Esophagus squamous epithelium (tissue), 5 donors: ENCODE results near the gene TSN. TPM values are rescaled to one million over a fixed set of nuclear protein-coding genes. Genes with fewer than 3 reads are reported as not detected.

Experiments used
- DNase-seq: peaks from one replicate; lab custom pipeline; 2025; lab: John Stamatoyannopoulos, UW
- H3K27ac ChIP-seq, 4 donors: fragments of 200-600 bp; sonication (generic); one replicate each; pipeline ENCODE4 v1.5.1; 2016 to 2019; ENCODE audit warnings: mild to moderate bottlenecking in 1 of 4
- H3K27me3 ChIP-seq, 4 donors: fragments of 200-600 bp; sonication (generic); 1 replicate in 3 of 4; 2 replicates in 1 of 4; pipeline versions ENCODE4 v1.5.1 to v1.6.0; 2017 to 2021; ENCODE audit warnings: antibody characterized with exemption in 1 of 4
- H3K36me3 ChIP-seq, 3 donors: fragments of 200-600 bp; sonication (generic); one replicate each; pipeline ENCODE4 v1.5.1; 2016 to 2019
- H3K4me1 ChIP-seq, 3 donors: fragments of 200-600 bp; sonication (generic); one replicate each; pipeline ENCODE4 v1.5.1; 2017 to 2019
- H3K4me3 ChIP-seq, 4 donors: fragments of 200-600 bp; sonication (generic); 1 replicate in 3 of 4; 2 replicates in 1 of 4; pipeline ENCODE4 v1.5.1; 2016 to 2019; ENCODE audit warnings: mild to moderate bottlenecking in 2 of 4, moderate library complexity in 1 of 4
- H3K9me3 ChIP-seq, 3 donors: fragments of 200-600 bp; sonication (generic); one replicate each; pipeline ENCODE4 v1.5.1; 2016 to 2019
- POLR2A ChIP-seq, 4 donors: fragments of 450-650 bp; IDR thresholded peaks; one replicate each; pipeline ENCODE4 v1.6.1; 2017; ENCODE audit warnings: antibody characterized with exemption in 4 of 4, mild to moderate bottlenecking in 4 of 4, moderate library complexity in 3 of 4
- WGBS, 2 donors: methylation state at CpG; one replicate each; pipeline ENCODE4 v1.1.5; 2018; 5-methylcytosine and 5-hydroxymethylcytosine counted together
- intact Hi-C: fragments of 100-400 bp; cut with DNase I; formaldehyde crosslinking; loops from one replicate; pipeline ENCODE4 v1.15.0; 2022
- total RNA-seq, 4 donors: library from RNA; depleted of rRNA; stranded (reverse); fragments of >200 nt; gene quantifications; one replicate each; pipeline ENCODE4 v1.1.0, GENCODE V29; 2016
- TF ChIP-seq, protein P1 (sequence below), 6 experiments: fragments of 450-650 bp in 4 of 6; fragments of 200-600 bp in 2 of 6; sonication (generic) in 2 of 6; IDR thresholded peaks; one replicate each; pipeline ENCODE4 v1.5.1; 2016 to 2019; ENCODE audit warnings: antibody characterized with exemption in 6 of 6, mild to moderate bottlenecking in 4 of 6, moderate library complexity in 4 of 6
- donor health status: DM: yes; HTN: yes; CAD: no.

The TSN gene
- total RNA-seq, 4 donors from 2014 or later: 27.0 to 38.9 (median 34.9) TPM

DNA sequence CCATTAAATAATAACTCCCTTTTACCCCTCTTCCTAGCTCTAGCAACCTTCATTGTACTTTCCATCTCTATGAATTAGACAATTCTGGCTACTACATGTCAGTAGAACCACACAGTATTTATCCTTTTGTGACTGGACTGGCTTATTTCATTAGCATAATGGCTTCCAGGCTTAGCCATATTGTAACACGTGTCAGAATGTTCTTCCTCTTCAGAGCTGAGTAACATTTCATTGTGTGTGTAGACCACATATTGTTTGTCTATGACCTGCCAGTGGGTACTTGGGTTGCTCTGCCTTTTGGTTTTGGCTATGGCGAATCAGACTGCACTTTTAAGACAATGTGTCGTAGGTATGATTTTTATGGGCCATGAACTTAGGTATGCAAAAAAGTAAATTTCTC lies 20.9 kb downstream of the TSN start:
- intact Hi-C loops: no loop called here
- DNase-seq: no peak
- Histone ChIP-seq H3K9me3 (no peaks in the 10 kb centered on the region), H3K27me3 (no peaks in the 10 kb centered on the region), H3K4me3 (no peak overlapping the region), H3K4me1 (no peaks in the 10 kb centered on the region), H3K36me3 (no peaks in the 10 kb centered on the region), H3K27ac (no peak overlapping the region)
- WGBS, 2 donors: 67 to 72% methylated on average over 3 of the region's 3 CpGs
- TF ChIP-seq, protein P1, sequence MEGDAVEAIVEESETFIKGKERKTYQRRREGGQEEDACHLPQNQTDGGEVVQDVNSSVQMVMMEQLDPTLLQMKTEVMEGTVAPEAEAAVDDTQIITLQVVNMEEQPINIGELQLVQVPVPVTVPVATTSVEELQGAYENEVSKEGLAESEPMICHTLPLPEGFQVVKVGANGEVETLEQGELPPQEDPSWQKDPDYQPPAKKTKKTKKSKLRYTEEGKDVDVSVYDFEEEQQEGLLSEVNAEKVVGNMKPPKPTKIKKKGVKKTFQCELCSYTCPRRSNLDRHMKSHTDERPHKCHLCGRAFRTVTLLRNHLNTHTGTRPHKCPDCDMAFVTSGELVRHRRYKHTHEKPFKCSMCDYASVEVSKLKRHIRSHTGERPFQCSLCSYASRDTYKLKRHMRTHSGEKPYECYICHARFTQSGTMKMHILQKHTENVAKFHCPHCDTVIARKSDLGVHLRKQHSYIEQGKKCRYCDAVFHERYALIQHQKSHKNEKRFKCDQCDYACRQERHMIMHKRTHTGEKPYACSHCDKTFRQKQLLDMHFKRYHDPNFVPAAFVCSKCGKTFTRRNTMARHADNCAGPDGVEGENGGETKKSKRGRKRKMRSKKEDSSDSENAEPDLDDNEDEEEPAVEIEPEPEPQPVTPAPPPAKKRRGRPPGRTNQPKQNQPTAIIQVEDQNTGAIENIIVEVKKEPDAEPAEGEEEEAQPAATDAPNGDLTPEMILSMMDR (IDR thresholded peaks at IDR 0.05): no peak
- TF ChIP-seq POLR2A (IDR thresholded peaks at IDR 0.05): no peak

GRCh38 chr2:121776885-121777698 lies 21.6 kb downstream of the TSN start:
- Histone ChIP-seq H3K36me3 (no peaks in the 10 kb centered on the region), H3K27ac (no peak overlapping the region), H3K9me3 (no peaks in the 10 kb centered on the region), H3K4me3 (no peak overlapping the region), H3K4me1 (no peaks in the 10 kb centered on the region), H3K27me3 (no peaks in the 10 kb centered on the region)
- DNase-seq: no peak
- 38 to 53% methylated on average over 11 to 12 of the region's 12 CpGs for WGBS, 2 donors
- TF ChIP-seq, protein P1 (IDR thresholded peaks at IDR 0.05): no peak
- TF ChIP-seq POLR2A (IDR thresholded peaks at IDR 0.05): no peak
- intact Hi-C loops: no loop called here

GRCh38 chr2:121777699-121778058 lies 22.2 kb downstream of the TSN start:
- 30 to 33% methylated on average over 1 of the region's 1 CpG for WGBS, 2 donors
- H3K4me1 ChIP-seq: no peaks in the 10 kb centered on the region
- no peak overlapping the region for H3K27ac ChIP-seq
- TF ChIP-seq, protein P1 (IDR thresholded peaks at IDR 0.05): no peak
- TF ChIP-seq POLR2A (IDR thresholded peaks at IDR 0.05): no peak
- H3K9me3 ChIP-seq: no peaks in the 10 kb centered on the region
- no peak for DNase-seq
- intact Hi-C loops: no loop called here
- H3K27me3 ChIP-seq: no peaks in the 10 kb centered on the region
- H3K36me3 ChIP-seq: no peaks in the 10 kb centered on the region
- H3K4me3 ChIP-seq: no peak overlapping the region

- Histone ChIP-seq H3K36me3 (no peaks in the 10 kb centered on the region), H3K27ac (no peak overlapping the region), H3K4me3 (no peak overlapping the region), H3K27me3 (no peaks in the 10 kb centered on the region), H3K9me3 (no peaks in the 10 kb centered on the region), H3K4me1 (no peaks in the 10 kb centered on the region)
- intact Hi-C loops: no loop called here
- TF ChIP-seq, protein P1 (IDR thresholded peaks at IDR 0.05): no peak
- TF ChIP-seq POLR2A (IDR thresholded peaks at IDR 0.05): no peak
- WGBS, 2 donors: 61 to 64% methylated on average over 6 to 7 of the region's 7 CpGs
- no peak for DNase-seq
Observed at GRCh38 chr2:121778741-121779487, 23.5 kb downstream of the TSN start.

- DNase-seq: no peak
- Histone ChIP-seq H3K4me3 (no peak overlapping the region), H3K36me3 (no peaks in the 10 kb centered on the region), H3K27ac (no peak overlapping the region), H3K27me3 (peaks cover 0 to 16% (median 0%) of the 10 kb centered on the region in 4 donors), H3K9me3 (no peaks in the 10 kb centered on the region), H3K4me1 (no peaks in the 10 kb centered on the region)
- intact Hi-C loops: no loop called here
- TF ChIP-seq POLR2A (IDR thresholded peaks at IDR 0.05): no peak
- TF ChIP-seq, protein P1 (IDR thresholded peaks at IDR 0.05): no peak
- 29 to 36% methylated on average over 2 of the region's 2 CpGs for WGBS, 2 donors
Observed at GRCh38 chr2:121783180-121783579, 27.7 kb downstream of the TSN start.
